DND-41 (cell line): Measurements from ENCODE around the gene WDR88.

Source experiments
- ATAC-seq: fragments of 200-7000 bp; cut with Tn5 transposase; 3 replicates; pipeline ENCODE4 v1.9.1; 2021; ENCODE audit warnings: low read depth; ENCODE audit not compliant: insufficient read depth
- DNase-seq: peaks from one replicate; pipeline ENCODE4 v3.0.0-alpha.2; 2020
- H2AFZ ChIP-seq: 2 replicates; pipeline ENCODE4 v1.6.0; 2012; ENCODE audit warnings: low read depth, low read length
- H3K27ac ChIP-seq: 2 replicates; pipeline ENCODE4 v1.5.1; 2012; ENCODE audit warnings: low read length, inconsistent platforms
- H3K27me3 ChIP-seq: fragments of 200-600 bp; sonication (generic); 2 replicates; pipeline ENCODE4 v1.6.0; 2012; ENCODE audit warnings: low read length, mild to moderate bottlenecking, inconsistent platforms; ENCODE audit not compliant: insufficient read depth, poor library complexity
- H3K36me3 ChIP-seq: 2 replicates; pipeline ENCODE4 v1.5.1; 2012; ENCODE audit warnings: low read length, inconsistent platforms; ENCODE audit not compliant: insufficient read depth
- H3K4me1 ChIP-seq: 2 replicates; pipeline ENCODE4 v1.5.1; 2012; ENCODE audit warnings: mild to moderate bottlenecking, low read length; ENCODE audit not compliant: insufficient read depth
- H3K4me2 ChIP-seq: 2 replicates; pipeline ENCODE4 v1.6.0; 2012; ENCODE audit warnings: mild to moderate bottlenecking, moderate library complexity, low read length, inconsistent platforms; ENCODE audit not compliant: insufficient read depth
- H3K4me3 ChIP-seq, 2 experiments: fragments of 200-600 bp in 1 of 2; shearing (Covaris generic) in 1 of 2; 2 replicates each; pipeline ENCODE4 v1.5.1; 2012 to 2016; ENCODE audit warnings: inconsistent platforms in 2 of 2, low read length in 2 of 2, mild to moderate bottlenecking in 2 of 2, low read depth in 1 of 2, moderate library complexity in 1 of 2
- H3K79me2 ChIP-seq: 2 replicates; pipeline ENCODE4 v1.6.0; 2012; ENCODE audit warnings: low read length, inconsistent platforms; ENCODE audit not compliant: insufficient read depth
- H3K9ac ChIP-seq: 2 replicates; pipeline ENCODE4 v1.6.0; 2012; ENCODE audit warnings: low read depth, mild to moderate bottlenecking, inconsistent platforms, low read length, moderate library complexity
- H3K9me3 ChIP-seq: 2 replicates; pipeline ENCODE4 v1.5.1; 2012; ENCODE audit warnings: low read length, moderate library complexity, mild to moderate bottlenecking, inconsistent platforms; ENCODE audit not compliant: insufficient read depth, severe bottlenecking
- H4K20me1 ChIP-seq: 2 replicates; pipeline ENCODE4 v1.6.0; 2012; ENCODE audit warnings: low read length; ENCODE audit not compliant: insufficient read depth
- CTCF ChIP-seq: IDR thresholded peaks from 2 replicates; pipeline ENCODE4 v1.5.1; 2012; ENCODE audit warnings: borderline replicate concordance, low read length, moderate library complexity, mild to moderate bottlenecking; ENCODE audit not compliant: poor library complexity, severe bottlenecking; ENCODE audit errors: extremely low read depth
- EZH2 ChIP-seq: IDR thresholded peaks from 3 replicates; pipeline ENCODE4 v1.6.1; 2012; ENCODE audit warnings: borderline replicate concordance, low read depth, mild to moderate bottlenecking, moderate library complexity, low read length, inconsistent platforms; ENCODE audit not compliant: severe bottlenecking

The WDR88 gene

GRCh38 chr19:33192010-33192409 lies 60.1 kb downstream of the WDR88 start:
- Histone ChIP-seq H2AFZ (no peak overlapping the region), H3K4me3 (no peak overlapping the region), H3K4me2 (no peak overlapping the region), H3K36me3 (no peaks in the 10 kb centered on the region), H3K9me3 (no peaks in the 10 kb centered on the region), H3K4me1 (no peaks in the 10 kb centered on the region), H3K27ac (no peak overlapping the region), H3K79me2 (no peaks in the 10 kb centered on the region), H3K27me3 (no peaks in the 10 kb centered on the region), H3K9ac (no peak overlapping the region), H4K20me1 (no peaks in the 10 kb centered on the region)
- no peak for DNase-seq
- ATAC-seq = no peak
- peak; percentile 46 for TF ChIP-seq CTCF
- no peak for TF ChIP-seq EZH2

GRCh38 chr19:33193269-33193864 lies 61.5 kb downstream of the WDR88 start:
- Histone ChIP-seq H3K27ac (no peak overlapping the region), H2AFZ (no peak overlapping the region), H3K4me3 (no peak overlapping the region), H3K27me3 (no peaks in the 10 kb centered on the region), H3K4me1 (no peaks in the 10 kb centered on the region), H3K9ac (no peak overlapping the region), H3K79me2 (no peaks in the 10 kb centered on the region), H3K36me3 (no peaks in the 10 kb centered on the region), H4K20me1 (no peaks in the 10 kb centered on the region), H3K4me2 (no peak overlapping the region), H3K9me3 (no peaks in the 10 kb centered on the region)
- ATAC-seq (no peak), DNase-seq (no peak)
- TF ChIP-seq EZH2 = no peak
- TF ChIP-seq CTCF = no peak

GRCh38 chr19:33193865-33194362 lies 62.0 kb downstream of the WDR88 start, which contains the start of gene LRP3:
Gene LRP3, plus strand, starts transcription at chr19:33194330. Its CDS starts 456 bp downstream, at chr19:33194786.
- Histone ChIP-seq H3K27me3 (no peaks in the 10 kb centered on the region), H3K36me3 (no peaks in the 10 kb centered on the region), H3K27ac (no peak within 1 kb of the TSS), H3K4me3 (no peak within 1 kb of the TSS), H2AFZ (no peak within 1 kb of the TSS), H3K9me3 (no peaks in the 10 kb centered on the region), H3K4me1 (no peaks in the 10 kb centered on the region), H3K9ac (no peak within 1 kb of the TSS), H4K20me1 (no peaks in the 10 kb centered on the region), H3K4me2 (no peak within 1 kb of the TSS), H3K79me2 (no peaks in the 10 kb centered on the region)
- ATAC-seq (no peak), DNase-seq (no peak)
- TF ChIP-seq EZH2 (no peak), CTCF (no peak)
